HG02885 (cell line): ENCODE data around the gene CNTNAP2.

Experiments used
- ATAC-seq: cut with Tn5 transposase; IDR thresholded peaks from one replicate; pipeline ENCODE4 v1.9.1; 2021; ENCODE audit warnings: mild to moderate bottlenecking; ENCODE audit not compliant: unreplicated experiment, poor library complexity

Gene CNTNAP2

DNA sequence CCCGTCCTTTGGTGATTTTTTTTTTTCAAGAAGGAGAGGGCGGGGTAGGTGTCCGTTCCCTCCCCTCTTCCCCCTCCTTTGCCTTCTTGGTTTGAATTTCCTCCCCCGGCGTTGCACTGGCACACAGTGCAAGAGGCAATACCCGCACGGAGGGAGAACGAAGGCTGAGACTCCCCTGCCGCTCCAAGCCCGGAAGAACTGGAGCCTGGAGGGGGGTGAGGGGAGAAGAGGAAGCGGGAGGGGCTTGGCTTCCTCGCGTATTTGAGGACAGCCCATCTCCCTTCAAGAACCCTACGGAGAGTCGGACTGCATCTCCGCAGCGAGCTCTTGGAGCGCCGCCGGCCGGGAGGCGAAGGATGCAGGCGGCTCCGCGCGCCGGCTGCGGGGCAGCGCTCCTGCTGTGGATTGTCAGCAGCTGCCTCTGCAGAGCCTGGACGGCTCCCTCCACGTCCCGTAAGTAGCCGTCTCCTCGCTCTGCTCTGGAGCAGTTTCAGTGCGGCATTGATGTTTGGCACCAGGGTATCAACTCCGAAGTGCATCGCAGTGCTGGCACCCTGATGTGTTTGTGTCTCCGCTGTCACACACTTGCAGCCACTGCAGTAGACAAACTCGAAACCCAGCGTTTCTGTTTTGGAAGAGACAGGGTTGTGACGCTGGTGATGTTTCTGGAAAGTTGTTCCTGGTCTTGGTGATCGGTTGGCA, at the start of gene CNTNAP2:
Gene CNTNAP2 (plus strand): TSS at position 281 of the 702 bp plus-strand sequence. CDS start 76 bp downstream, at position 357.
- no peak for ATAC-seq

DNA sequence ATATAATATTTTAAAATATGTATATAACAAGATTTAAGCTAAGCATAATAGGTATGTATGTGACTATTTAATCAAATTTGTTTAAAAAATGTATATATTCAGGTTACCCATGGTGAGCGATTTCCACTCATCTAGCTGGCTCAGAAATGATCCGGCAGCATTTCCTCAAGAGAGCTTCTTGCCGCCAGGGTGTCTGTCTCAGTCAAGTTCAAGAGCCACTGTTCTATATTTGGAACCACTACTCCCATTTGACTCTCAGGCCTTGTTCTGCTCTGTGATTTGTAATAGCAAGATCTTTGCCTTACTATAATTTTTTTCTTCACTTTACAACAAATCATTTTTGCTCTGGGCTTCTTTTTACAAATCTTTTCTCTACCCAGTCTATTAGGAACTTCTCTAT, 48.7 kb upstream of the CNTNAP2 start:
- no peak for ATAC-seq

DNA sequence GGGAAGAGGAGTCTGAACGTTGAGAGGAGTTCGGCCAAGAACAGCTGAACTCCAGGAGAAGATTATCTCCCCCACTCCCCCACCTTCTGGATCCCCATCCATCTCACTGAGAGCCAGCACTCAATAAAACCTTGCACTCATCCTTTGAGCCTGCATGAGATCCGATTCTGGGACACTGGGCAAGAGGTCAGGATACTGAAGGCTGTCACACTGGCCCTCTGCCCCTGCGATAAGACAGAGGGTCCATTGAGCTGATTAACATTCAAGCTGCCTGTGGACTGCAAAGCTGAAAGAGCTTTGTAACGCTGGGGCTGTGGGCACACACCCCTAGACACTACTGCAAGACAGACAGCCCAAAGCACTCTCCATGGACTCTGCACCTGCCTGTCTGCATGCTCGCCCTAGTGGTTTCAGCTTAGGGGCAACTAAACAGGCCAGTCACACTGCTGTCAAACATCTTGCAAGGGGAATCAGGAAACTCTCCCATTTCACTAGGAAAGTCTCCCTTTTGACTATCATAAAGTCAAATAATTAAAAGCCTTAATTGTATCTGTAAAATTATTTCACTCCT, 42.3 kb upstream of the CNTNAP2 start:
- no peak for ATAC-seq

DNA sequence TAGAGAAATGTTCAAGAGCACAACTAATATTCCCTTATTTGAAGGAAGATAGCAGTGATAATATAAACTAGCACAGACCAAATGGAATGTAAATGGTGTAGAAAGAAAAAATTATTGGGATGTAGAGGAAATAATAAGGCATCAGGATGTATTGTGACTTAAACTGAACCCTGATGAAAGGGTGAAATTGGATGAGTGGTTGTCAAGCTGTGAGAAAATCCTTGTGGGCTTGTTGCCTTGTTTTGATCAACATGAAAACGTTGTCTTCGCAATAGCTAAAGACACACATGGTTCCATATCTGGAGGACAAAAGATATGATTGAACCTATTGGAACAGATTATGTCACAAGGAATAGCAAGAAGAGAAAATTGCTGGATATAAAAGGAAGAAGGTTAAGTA, 40.3 kb upstream of the CNTNAP2 start:
- ATAC-seq = no peak

DNA sequence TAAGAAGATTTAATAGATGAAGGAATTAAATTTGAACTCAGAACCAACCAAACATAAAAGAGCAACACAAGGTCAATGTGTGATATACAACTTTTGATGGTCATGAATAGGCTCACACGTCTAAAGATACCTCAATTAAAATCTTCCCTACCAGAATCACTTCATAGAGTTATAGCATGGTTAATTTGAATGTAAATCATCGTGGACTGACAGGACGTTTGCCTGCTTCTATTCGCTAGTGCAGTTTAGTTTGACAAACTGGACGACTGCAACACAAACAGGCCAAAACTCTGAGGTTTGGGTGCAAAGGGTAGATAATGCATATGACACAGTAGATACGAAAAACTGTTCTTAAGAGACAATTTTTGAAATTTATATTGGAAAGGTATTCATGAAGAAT, 32.5 kb upstream of the CNTNAP2 start:
- ATAC-seq = no peak

DNA sequence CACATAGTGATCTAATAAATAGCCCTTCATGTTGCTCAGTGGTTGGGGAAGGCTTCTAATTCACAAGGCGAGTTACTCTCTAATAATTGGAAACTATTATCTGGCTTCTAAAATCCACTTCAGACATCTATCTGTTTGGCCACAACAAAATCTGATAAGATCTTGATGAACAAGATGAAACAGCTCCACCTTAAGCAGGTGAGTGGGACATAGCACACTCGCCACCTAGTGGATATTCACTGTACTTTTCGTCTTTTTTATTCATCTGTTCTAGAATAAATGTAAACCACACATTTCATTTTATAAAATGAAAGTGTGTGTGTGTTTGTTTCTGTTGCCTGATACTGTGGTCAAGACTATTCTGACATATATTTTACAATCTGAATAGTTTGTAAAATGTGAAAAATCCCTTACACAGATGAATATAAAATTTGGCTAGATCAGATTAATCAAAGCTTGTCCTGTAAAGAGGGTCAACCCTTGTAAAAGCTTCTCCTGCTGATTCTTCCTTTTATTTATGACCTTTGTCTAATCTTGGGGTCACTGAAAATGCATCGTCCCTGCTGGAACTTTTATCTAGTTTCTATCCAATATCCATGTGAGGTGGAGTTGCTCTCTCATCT, 26.5 kb upstream of the CNTNAP2 start:
- ATAC-seq = peak; percentile 89

DNA sequence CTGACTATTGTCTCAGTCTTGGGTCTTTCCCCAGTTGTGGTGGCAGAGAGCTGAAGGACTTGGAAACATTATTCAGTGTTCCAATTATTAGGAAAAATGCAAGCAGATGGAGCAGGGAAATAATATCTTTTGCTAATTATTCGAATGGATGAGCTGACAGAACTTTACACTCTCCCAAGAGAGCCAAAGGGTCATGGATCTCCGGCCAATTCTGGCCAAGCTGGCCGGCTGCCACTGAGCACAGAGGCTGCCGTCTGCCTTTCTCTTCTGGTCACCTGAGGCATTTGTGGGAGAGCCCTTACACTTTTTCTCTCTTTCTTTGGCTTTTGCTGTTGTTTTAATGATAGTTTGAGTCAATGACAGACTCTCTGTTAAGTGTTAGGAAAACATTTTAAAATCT, 22.2 kb upstream of the CNTNAP2 start:
- no peak for ATAC-seq

DNA sequence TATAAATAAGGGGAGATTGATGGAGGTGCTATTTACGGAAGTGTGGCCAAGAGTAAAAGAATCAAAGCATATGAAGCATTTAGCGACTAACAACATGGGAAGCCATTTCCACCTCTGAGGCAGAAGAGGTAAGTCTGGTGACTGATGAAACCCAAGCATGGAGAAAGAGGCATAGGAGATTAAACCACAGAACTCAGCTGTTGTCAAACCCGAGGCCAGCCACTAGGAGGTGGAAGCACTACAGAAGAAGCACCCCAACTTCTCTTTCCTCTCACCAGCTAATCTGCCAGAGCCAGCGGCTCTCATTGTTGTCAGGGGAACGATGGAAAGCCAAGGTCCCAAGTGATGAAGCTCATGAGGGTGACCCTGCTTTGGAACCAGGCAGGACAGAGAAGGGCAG, 19.6 kb upstream of the CNTNAP2 start:
- ATAC-seq = no peak

DNA sequence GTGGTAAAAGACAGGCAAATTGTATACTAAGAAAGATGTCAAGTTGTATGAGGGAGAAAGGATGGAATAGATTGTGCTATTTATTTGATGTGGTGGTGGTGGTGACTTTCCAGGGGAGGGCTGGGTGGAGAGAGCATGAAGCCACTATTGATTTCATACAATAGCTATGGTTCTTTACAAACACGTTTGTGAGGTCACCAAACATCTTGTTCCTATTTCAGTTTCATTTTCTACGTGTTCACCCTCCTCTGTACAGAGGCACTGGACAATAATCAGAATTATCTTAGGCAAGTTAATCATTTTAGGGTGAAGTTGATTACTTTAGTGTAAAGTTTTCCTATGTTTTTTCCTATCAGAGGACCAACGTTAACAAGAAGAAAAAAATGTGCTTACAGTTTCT, 10.3 kb upstream of the CNTNAP2 start:
- no peak for ATAC-seq

DNA sequence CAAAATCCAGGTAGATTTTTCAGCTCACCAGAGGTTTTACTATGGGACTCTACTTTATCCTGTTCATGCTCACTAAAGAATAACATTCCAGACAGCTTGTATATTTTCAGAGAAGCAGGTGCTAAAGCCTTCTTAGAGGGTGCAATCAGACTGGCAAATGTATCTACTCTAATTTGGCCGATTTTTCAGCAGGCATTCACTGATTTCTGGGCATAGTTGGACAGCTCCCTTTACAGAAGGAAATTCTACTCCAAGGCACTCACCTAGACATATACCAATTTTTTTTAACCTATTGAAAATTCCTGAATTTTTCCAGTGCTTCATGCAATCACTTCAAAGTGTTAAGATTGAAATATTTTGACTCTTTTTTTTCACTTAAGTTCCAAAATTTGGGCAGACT, 3.8 kb upstream of the CNTNAP2 start:
- no peak for ATAC-seq

DNA sequence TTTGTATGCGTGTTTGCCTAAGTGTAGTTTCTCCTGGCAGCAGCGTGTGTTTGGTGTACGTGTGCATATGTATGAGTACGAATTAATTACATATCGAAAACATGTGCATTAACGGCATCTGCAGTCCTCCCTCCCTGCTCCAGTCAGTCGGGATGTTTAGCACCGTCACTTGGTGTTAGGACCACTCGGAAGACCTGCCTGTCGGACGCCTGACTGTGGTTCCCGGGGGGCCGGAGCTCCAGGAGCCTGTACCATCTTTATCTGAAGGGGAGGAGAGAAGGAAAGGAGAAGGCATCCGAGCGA, 1.1 kb upstream of the CNTNAP2 start:
- ATAC-seq = no peak

DNA sequence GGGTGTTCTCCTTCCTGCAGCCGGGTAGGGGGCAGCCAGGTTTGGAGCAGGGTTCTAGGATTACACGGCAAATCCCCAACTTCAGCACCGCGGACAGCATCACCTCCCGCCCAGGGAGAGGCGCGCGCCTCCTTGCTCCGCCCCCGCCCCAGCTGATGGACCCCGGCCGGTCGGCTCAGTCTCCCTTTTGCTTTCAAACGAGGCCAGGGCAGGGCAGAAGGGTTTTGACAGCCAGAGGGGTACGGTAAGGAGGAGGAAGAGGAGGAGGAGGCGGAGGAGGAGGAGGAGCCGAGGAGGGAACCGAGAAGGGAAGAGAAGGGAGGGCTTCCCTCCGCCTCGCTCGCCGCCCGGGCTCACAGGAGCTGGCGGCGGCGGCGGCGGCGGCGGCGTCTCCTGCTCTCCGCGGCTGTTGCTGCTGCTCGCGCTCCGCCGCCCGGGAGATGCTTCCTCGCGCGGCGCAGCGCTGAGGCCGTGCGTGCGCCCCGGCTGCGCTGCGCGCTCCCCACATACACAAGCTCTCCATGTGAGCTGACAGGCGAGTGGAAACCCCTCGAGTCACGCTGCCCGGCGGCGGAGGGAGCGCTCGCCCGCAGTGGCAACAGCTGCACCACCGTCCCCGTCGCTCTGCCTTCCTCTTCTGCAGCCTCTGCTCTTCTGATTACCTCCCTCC, 615 bp upstream of the CNTNAP2 start:
- peak; percentile 53 for ATAC-seq

DNA sequence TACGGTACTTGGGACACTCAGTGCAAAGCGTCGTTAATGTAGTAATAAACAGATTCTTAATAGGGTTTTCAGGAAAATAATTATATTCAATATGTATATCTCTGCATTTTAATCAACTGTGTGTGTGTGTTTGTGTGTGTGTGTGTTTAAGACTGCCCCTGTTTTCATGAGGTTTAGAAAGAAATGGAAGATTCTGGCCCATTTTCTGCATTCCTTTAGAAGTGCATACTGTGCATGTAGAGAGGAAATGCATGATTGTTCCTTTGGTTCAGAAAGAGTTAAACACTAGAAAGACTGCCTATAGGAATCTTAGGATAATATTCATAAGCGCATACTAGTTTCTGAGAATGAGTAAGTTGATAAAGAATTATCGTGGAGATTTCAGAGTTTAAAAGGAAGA, 975 bp downstream of the CNTNAP2 start:
- no peak for ATAC-seq

DNA sequence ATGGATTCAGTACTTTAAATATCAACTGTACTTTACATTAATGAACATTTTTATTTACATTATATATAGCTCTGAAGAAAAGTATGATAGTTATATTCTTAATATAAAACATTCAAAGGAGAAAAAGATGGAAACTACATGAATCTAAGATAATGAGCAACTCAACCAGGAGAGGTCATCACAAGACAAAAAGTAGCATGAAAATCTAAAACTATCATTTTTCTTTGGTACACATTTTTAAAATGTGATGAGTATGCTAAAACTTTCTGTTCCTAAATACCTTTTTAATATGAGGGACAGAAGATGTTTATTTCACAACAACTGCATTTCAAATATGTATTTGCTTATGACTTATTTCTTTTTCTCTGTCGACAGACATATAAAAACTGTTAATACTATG, 2.4 kb downstream of the CNTNAP2 start:
- ATAC-seq = no peak

DNA sequence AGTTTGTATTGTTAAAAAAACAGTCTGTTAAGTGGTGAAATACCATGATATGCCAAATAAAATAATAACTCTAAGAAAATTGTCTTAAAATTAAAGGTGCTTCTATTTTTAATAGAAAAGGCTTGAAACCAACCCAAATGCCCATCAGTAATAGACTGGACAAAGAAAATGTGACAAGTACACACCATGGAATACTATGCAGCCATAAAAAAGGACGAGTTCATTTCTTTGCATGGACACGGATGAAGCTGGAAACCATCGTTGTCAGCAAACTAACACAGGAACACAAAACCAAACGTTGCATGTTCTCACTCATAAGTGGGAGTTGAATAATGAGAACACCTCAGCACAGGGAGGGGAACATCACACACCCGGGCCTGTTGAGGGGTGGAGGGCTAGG, 7.1 kb downstream of the CNTNAP2 start:
- no peak for ATAC-seq

DNA sequence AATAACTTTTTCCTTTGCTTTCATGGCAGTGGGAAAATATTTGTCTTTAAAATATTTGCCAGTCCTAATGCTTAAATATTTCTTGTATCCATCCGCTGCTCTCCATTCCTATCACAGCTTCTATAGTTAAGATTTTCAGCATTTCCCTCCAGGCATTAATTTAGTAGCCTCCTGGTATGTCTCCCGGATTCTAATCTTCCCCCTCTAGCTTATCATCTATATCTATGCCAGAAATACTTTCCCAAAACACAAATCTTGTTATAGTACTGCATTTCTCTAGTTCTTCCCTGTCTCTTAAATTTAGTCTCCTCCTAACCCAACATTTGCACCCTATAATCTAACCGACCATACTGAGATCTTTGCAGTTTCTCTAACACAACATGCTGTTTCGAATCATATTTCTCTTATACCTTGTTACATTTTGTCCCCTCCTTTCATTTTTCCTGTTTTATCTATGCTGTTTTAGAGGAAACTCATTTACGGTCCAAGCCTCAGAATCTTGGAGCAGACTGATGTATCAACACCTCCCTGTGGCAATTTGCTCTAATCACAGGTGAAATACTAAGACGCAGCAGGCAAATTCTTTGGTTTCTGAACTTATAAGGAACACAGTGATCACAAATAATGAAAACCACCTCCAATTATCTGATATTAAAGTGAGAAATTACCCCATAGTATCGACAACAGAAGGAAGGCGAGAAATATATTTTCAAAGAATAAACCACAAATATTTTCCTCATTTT, 10.3 kb downstream of the CNTNAP2 start:
- ATAC-seq = no peak

DNA sequence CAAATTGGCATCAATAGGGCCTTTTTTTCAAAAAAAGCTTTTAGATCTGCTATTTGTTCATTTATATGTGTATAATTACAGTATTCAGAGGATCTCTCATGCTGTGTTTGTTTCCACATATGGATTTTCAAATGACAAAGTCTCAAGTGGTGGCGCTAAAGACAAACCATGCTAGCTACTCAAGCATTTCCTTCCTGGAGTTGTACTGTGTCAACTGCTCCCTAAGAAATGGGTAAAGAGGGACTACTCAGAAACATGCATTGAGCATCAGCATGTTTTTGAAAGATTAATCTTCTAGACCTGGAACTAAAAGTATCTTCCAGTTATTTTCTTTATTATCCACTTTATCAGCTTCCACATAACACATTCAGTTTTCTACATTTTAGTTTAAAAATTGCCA, 12.7 kb downstream of the CNTNAP2 start:
- no peak for ATAC-seq

DNA sequence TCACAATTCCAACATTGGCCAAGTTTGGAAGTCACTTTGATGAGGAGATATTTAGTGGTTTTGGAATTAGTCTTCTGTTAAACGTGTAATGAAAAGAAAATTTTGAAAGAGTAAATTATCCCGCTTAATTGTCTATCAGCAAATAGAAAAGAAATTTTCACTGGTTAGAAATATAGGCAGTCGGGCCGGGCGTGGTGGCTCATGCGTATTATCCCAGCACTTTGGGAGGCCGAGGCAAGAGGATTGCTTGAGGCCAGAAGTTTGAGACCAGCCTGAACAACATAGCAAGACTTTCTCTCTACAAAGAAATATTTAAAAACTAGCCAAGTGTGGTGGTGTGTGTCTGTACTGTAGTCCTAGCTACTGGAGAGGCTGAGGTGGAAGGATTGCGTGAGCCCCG, 13.4 kb downstream of the CNTNAP2 start:
- ATAC-seq = no peak

DNA sequence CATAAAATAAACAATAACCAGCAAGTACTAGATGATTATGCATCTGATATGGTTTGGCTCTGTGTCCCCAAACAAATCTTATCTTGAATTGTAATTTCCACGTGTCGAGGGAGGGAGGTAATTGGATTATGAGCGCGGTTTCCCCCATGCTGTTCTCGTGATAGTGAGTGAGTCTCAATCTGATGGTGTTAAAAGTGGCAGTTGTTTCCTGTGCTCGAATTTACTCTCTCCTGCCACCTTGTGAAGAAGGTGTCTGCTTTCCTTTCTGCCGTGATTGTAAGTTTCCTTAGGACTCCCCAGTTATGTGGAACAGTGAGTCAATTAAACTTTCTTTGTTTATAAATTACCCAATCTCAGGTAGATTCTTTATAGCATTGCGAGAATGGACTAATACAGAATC, 15.1 kb downstream of the CNTNAP2 start:
- no peak for ATAC-seq

DNA sequence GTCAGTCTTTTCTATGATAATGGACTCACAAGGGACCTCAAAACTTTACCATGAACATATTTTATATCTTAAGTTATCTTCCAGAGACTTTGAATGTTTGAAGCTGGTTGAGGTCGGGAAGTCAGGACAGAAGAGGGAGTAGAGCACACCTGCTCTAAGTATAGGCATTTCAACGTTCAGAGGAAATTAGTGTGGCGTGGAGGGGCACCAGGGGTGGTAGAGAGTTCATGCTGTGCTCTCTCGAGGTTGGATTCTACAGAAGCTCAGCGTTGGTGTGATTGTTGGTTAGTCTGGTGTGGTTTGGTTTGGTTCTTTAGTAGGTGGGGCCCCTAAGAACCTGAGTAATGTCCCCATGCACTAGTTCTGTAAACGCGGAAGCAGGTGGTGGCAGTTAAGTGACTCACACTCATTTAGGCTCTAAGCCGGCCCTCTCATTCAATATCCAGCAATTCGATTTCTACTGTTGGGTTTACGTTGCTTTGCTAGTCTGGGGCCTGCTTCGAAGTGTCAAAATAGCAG, 19.8 kb downstream of the CNTNAP2 start:
- ATAC-seq = no peak

DNA sequence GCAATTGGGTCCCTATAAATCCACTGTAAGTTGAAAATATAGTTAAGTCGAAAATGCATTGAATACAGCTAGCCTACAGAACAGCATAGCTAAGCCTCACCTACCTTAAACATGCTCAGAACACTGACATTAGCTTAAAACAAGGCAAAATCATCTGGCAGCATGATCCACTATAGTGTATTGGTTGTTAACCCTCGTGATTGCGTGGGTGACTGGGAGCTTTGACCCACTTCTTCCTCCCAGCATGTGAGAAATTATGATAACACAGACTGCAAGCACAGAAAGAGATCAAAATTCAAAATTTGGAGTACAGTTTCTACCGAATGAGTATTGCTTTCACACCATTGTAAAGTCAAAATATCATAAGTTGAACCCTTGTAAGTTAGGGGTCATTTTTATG, 22.3 kb downstream of the CNTNAP2 start:
- no peak for ATAC-seq
